Right lobe of liver (tissue), 4 donors: ENCODE measurements around the gene CCDC9.

Experiments used
- POLR2A ChIP-seq: fragments of 450-650 bp; IDR thresholded peaks from one replicate; pipeline ENCODE4 v1.6.1; 2017; ENCODE audit warnings: antibody characterized with exemption, mild to moderate bottlenecking
- TF ChIP-seq, protein P1 (sequence below), 4 donors: fragments of 200-600 bp in 3 of 4; fragments of 450-650 bp in 1 of 4; IDR thresholded peaks; one replicate each; pipeline versions ENCODE4 v1.5.1 to v1.8.0; 2016 to 2022; ENCODE audit warnings: antibody characterized with exemption in 4 of 4, mild to moderate bottlenecking in 2 of 4
- donor health status: DM: no; HTN: no; CAD: no.
- donor health status: DM: no; HTN: no; CAD: no.
- donor health status: DM: no; HTN: yes; CAD: no.

DNA sequence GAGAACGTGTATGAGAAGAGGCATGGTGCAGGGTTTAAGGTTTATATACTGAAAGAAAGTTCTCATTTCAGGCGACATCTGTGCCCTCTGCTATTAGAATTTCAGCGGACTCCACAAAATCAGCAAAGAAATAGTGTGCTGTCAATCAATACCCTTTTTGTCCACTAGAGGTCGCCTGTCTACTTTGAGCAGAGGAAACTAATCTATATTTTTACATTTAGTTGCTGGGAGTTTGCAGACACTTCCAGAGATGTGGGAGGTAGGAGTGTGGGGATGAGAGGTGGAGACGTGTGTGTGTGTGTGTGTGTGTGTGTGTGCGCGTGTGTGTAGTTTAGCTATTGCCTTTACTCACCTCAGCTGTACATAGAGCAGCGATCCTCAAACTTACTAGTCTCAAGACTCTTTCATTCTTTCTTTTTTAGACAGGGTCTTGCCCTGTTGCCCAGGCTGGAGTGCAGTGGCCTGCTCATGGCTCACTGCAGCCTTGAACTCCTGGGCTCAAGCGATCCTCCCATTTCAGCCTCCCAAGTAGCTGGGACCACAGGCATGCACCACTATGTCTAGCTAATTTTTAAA is 28.1 kb downstream of the CCDC9 start:
- TF ChIP-seq, protein P1, sequence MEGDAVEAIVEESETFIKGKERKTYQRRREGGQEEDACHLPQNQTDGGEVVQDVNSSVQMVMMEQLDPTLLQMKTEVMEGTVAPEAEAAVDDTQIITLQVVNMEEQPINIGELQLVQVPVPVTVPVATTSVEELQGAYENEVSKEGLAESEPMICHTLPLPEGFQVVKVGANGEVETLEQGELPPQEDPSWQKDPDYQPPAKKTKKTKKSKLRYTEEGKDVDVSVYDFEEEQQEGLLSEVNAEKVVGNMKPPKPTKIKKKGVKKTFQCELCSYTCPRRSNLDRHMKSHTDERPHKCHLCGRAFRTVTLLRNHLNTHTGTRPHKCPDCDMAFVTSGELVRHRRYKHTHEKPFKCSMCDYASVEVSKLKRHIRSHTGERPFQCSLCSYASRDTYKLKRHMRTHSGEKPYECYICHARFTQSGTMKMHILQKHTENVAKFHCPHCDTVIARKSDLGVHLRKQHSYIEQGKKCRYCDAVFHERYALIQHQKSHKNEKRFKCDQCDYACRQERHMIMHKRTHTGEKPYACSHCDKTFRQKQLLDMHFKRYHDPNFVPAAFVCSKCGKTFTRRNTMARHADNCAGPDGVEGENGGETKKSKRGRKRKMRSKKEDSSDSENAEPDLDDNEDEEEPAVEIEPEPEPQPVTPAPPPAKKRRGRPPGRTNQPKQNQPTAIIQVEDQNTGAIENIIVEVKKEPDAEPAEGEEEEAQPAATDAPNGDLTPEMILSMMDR (IDR thresholded peaks at IDR 0.05), result peak; percentile 75 to 88 (median 80)
- TF ChIP-seq POLR2A, result no peak
